ENCODE data around the gene TTC34. TPM values are rescaled to one million over a fixed set of nuclear protein-coding genes. Genes with fewer than 3 reads are reported as not detected.
"Not testable (repeated sequence)": the region's sequence is repeated elsewhere in the genome, so short reads cannot be mapped to it uniquely, and the experiment has no call there.

TTC34 gene
- total RNA-seq, 1 experiment from 2014 or later = 0.03 TPM

- Histone ChIP-seq H3K36me3 (no peaks in the 10 kb centered on the region), H3K27ac (no peak overlapping the region), H3K27me3 (replicated peaks) (no peaks in the 10 kb centered on the region), H3K4me3 (no peak overlapping the region), H3K4me1 (replicated peaks) (no peaks in the 10 kb centered on the region), H3K9me3 (replicated peaks) (peaks cover 5% of the 10 kb centered on the region; the same call in 1 of the 2 replicates)
- DNase-seq (ENCODE audit: low read depth in 1 of 2, low spot score in 2 of 2) = no peak
Measured at GRCh38 chr1:2803931-2804627, 2.6 kb upstream of the TTC34 start.

GRCh38 chr1:2803086-2803930 is 1.8 kb upstream of the TTC34 start:
- H3K27me3 ChIP-seq (replicated peaks) = no peaks in the 10 kb centered on the region
- no peaks in the 10 kb centered on the region for H3K4me1 ChIP-seq (replicated peaks)
- no peak for DNase-seq (ENCODE audit: low read depth in 1 of 2, low spot score in 2 of 2)
- no peak overlapping the region for H3K4me3 ChIP-seq
- H3K9me3 ChIP-seq (replicated peaks) = peaks cover 5% of the 10 kb centered on the region; the same call in 1 of the 2 replicates
- no peaks in the 10 kb centered on the region for H3K36me3 ChIP-seq
- H3K27ac ChIP-seq = no peak overlapping the region

GRCh38 chr1:2802421-2802961 is 998 bp upstream of the TTC34 start:
- DNase-seq (ENCODE audit: low read depth in 1 of 2, low spot score in 2 of 2) = no peak
- H3K36me3 ChIP-seq = no peaks in the 10 kb centered on the region
- H3K27me3 ChIP-seq (replicated peaks) = no peaks in the 10 kb centered on the region
- H3K4me1 ChIP-seq (replicated peaks) = no peaks in the 10 kb centered on the region
- H3K9me3 ChIP-seq (replicated peaks) = peaks cover 5% of the 10 kb centered on the region; the same call in 1 of the 2 replicates
- H3K4me3 ChIP-seq = no peak overlapping the region
- H3K27ac ChIP-seq = no peak overlapping the region

GRCh38 chr1:2801046-2801445 is 447 bp downstream of the TTC34 start:
- H3K4me1 ChIP-seq (replicated peaks) = no peaks in the 10 kb centered on the region
- H3K4me3 ChIP-seq = no peak overlapping the region
- H3K27me3 ChIP-seq (replicated peaks) = no peaks in the 10 kb centered on the region
- H3K36me3 ChIP-seq = no peaks in the 10 kb centered on the region
- no peak overlapping the region for H3K27ac ChIP-seq
- DNase-seq (ENCODE audit: low read depth in 1 of 2, low spot score in 2 of 2) = no peak
- peaks cover 5% of the 10 kb centered on the region; the same call in 1 of the 2 replicates for H3K9me3 ChIP-seq (replicated peaks)

- H3K4me1 ChIP-seq (replicated peaks) = no peaks in the 10 kb centered on the region
- H3K27ac ChIP-seq = no peak overlapping the region
- H3K27me3 ChIP-seq (replicated peaks) = no peaks in the 10 kb centered on the region
- no peaks in the 10 kb centered on the region for H3K36me3 ChIP-seq
- H3K4me3 ChIP-seq = no peak overlapping the region
- peaks cover 5% of the 10 kb centered on the region; the same call in 1 of the 2 replicates for H3K9me3 ChIP-seq (replicated peaks)
- DNase-seq (ENCODE audit: low read depth in 1 of 2, low spot score in 2 of 2) = no peak
Measured at GRCh38 chr1:2800664-2801045, 838 bp downstream of the TTC34 start.

- H3K27me3 ChIP-seq (replicated peaks) = no peaks in the 10 kb centered on the region
- H3K4me3 ChIP-seq = no peak overlapping the region
- no peak for DNase-seq (ENCODE audit: low read depth in 1 of 2, low spot score in 2 of 2)
- no peak overlapping the region for H3K27ac ChIP-seq
- H3K9me3 ChIP-seq (replicated peaks) = peaks cover 5% of the 10 kb centered on the region; the same call in 1 of the 2 replicates
- H3K36me3 ChIP-seq = no peaks in the 10 kb centered on the region
- H3K4me1 ChIP-seq (replicated peaks) = no peaks in the 10 kb centered on the region
Measured at GRCh38 chr1:2799811-2800663, 1.5 kb downstream of the TTC34 start.

- H3K9me3 ChIP-seq (replicated peaks); H3K36me3 ChIP-seq; DNase-seq (ENCODE audit: low read depth in 1 of 2, low spot score in 2 of 2); H3K27me3 ChIP-seq (replicated peaks); H3K4me1 ChIP-seq (replicated peaks); H3K4me3 ChIP-seq; H3K27ac ChIP-seq: not testable (repeated sequence)
Measured at GRCh38 chr1:2798958-2799357, 2.5 kb downstream of the TTC34 start.

- Histone ChIP-seq H3K27me3 (replicated peaks) (no peaks in the 10 kb centered on the region), H3K4me3 (no peak overlapping the region), H3K27ac (no peak overlapping the region), H3K36me3 (no peaks in the 10 kb centered on the region), H3K4me1 (replicated peaks) (no peaks in the 10 kb centered on the region), H3K9me3 (replicated peaks) (peaks cover 5% of the 10 kb centered on the region)
- no peak for DNase-seq (ENCODE audit: low read depth in 1 of 2, low spot score in 2 of 2)
Measured at GRCh38 chr1:2797741-2798016, 3.8 kb downstream of the TTC34 start.

- Histone ChIP-seq H3K27me3 (replicated peaks) (no peaks in the 10 kb centered on the region), H3K4me1 (replicated peaks) (no peaks in the 10 kb centered on the region), H3K36me3 (no peaks in the 10 kb centered on the region), H3K9me3 (replicated peaks) (peaks cover 9% of the 10 kb centered on the region), H3K27ac (no peak overlapping the region), H3K4me3 (no peak overlapping the region)
- DNase-seq (ENCODE audit: low read depth in 1 of 2, low spot score in 2 of 2) = no peak
Measured at GRCh38 chr1:2796890-2797740, 4.4 kb downstream of the TTC34 start.

GRCh38 chr1:2795926-2796325 is 5.6 kb downstream of the TTC34 start:
- Histone ChIP-seq H3K4me3 (no peak overlapping the region), H3K4me1 (replicated peaks) (no peaks in the 10 kb centered on the region), H3K27ac (no peak overlapping the region), H3K36me3 (no peaks in the 10 kb centered on the region), H3K27me3 (replicated peaks) (no peaks in the 10 kb centered on the region), H3K9me3 (replicated peaks) (peaks cover 10% of the 10 kb centered on the region)
- no peak for DNase-seq (ENCODE audit: low read depth in 1 of 2, low spot score in 2 of 2)

- no peak for DNase-seq (ENCODE audit: low read depth in 1 of 2, low spot score in 2 of 2)
- no peak overlapping the region for H3K4me3 ChIP-seq
- H3K27me3 ChIP-seq (replicated peaks) = no peaks in the 10 kb centered on the region
- no peaks in the 10 kb centered on the region for H3K36me3 ChIP-seq
- H3K27ac ChIP-seq = no peak overlapping the region
- no peaks in the 10 kb centered on the region for H3K4me1 ChIP-seq (replicated peaks)
- peaks cover 38% of the 10 kb centered on the region for H3K9me3 ChIP-seq (replicated peaks)
Measured at GRCh38 chr1:2791027-2791760, 10.3 kb downstream of the TTC34 start.

- DNase-seq (ENCODE audit: low read depth in 1 of 2, low spot score in 2 of 2) = no peak
- Histone ChIP-seq H3K9me3 (replicated peaks) (peaks cover 39% of the 10 kb centered on the region), H3K4me3 (no peak overlapping the region), H3K4me1 (replicated peaks) (no peaks in the 10 kb centered on the region), H3K36me3 (no peaks in the 10 kb centered on the region), H3K27ac (no peak overlapping the region), H3K27me3 (replicated peaks) (no peaks in the 10 kb centered on the region)
Measured at GRCh38 chr1:2789986-2790581, 11.4 kb downstream of the TTC34 start.

All from SJSA1 (cell line).